Sigmoid colon (tissue), 3 donors: ENCODE data around the gene CABP2.

Experiments used
- POLR2A ChIP-seq, 2 donors: fragments of 450-650 bp; IDR thresholded peaks; one replicate each; pipeline ENCODE4 v1.6.1; 2016; ENCODE audit warnings: antibody characterized with exemption in 2 of 2, mild to moderate bottlenecking in 2 of 2, moderate library complexity in 2 of 2
- TF ChIP-seq, protein P1 (sequence below), 4 experiments: fragments of 450-650 bp in 3 of 4; fragments of 200-600 bp in 1 of 4; IDR thresholded peaks; one replicate each; pipeline ENCODE4 v1.5.1; 2016 to 2019; ENCODE audit warnings: antibody characterized with exemption in 4 of 4, mild to moderate bottlenecking in 3 of 4, moderate library complexity in 2 of 4

DNA sequence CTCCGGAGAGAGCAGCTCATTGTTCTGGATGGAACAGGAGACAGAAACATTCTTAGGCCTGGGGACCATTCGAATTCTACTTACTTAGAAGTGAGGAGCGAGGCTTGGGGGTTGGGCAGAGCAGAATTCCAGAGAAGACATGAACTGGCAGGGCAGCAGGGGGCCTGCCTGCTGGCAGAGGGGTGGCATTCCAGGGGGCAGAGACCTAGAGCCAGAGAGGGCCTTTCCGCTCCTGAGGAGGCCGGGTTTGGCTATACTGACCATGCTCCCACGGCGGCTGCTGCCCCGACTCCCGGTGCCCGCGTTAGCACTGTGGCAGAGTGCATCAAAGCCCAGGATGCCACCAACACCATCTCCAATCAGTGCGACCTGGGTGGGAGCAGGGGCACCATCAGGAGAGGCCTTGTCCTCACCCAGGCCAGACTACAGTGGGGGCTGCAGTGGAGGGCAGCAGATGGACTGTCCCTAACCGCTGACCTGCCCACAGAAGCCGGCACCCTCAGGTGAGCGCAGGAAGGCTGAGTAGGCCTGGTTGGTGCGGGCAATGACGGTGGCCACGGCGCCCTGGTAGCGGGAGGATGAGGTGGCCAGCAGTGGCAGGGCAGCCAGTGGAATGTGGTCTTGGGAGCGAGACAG, 25.5 kb downstream of the CABP2 start:
- TF ChIP-seq, protein P1, sequence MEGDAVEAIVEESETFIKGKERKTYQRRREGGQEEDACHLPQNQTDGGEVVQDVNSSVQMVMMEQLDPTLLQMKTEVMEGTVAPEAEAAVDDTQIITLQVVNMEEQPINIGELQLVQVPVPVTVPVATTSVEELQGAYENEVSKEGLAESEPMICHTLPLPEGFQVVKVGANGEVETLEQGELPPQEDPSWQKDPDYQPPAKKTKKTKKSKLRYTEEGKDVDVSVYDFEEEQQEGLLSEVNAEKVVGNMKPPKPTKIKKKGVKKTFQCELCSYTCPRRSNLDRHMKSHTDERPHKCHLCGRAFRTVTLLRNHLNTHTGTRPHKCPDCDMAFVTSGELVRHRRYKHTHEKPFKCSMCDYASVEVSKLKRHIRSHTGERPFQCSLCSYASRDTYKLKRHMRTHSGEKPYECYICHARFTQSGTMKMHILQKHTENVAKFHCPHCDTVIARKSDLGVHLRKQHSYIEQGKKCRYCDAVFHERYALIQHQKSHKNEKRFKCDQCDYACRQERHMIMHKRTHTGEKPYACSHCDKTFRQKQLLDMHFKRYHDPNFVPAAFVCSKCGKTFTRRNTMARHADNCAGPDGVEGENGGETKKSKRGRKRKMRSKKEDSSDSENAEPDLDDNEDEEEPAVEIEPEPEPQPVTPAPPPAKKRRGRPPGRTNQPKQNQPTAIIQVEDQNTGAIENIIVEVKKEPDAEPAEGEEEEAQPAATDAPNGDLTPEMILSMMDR (IDR thresholded peaks at IDR 0.05) = no peak
- no peak for TF ChIP-seq POLR2A (IDR thresholded peaks at IDR 0.05)
